Neutrophil (primary cell): Measurements from ENCODE around the gene GCGR.

Experiments used
- H3K27ac ChIP-seq: fragments of 200-600 bp; sonication (generic); 2 replicates; pipeline ENCODE4 v1.5.1; 2016; ENCODE audit warnings: mild to moderate bottlenecking, moderate library complexity
- H3K27me3 ChIP-seq: fragments of 200-600 bp; sonication (generic); 2 replicates; pipeline ENCODE4 v1.6.0; 2016; ENCODE audit warnings: mild to moderate bottlenecking
- H3K36me3 ChIP-seq: fragments of 200-600 bp; sonication (generic); 2 replicates; pipeline ENCODE4 v1.5.1; 2017
- H3K4me1 ChIP-seq, 2 experiments: fragments of 200-600 bp in 1 of 2; sonication (generic) in 1 of 2; 1 replicate in 1 of 2; 2 replicates in 1 of 2; pipeline versions ENCODE4 v1.5.1 to v1.6.1; 2013 to 2016; ENCODE audit warnings: low read depth in 1 of 2, low read length in 1 of 2, mild to moderate bottlenecking in 1 of 2, moderate library complexity in 1 of 2; ENCODE audit not compliant: control insufficient read depth in 1 of 2, insufficient read depth in 1 of 2
- H3K4me3 ChIP-seq, 2 experiments: fragments of 200-600 bp in 1 of 2; sonication (generic) in 1 of 2; 1 replicate in 1 of 2; 2 replicates in 1 of 2; pipeline ENCODE4 v1.5.1; 2013 to 2016; ENCODE audit warnings: low read depth in 1 of 2, low read length in 1 of 2, mild to moderate bottlenecking in 1 of 2, moderate library complexity in 1 of 2
- H3K9me3 ChIP-seq: fragments of 200-600 bp; sonication (generic); 2 replicates; pipeline ENCODE4 v1.5.1; 2016
- TF ChIP-seq, protein P1 (sequence below): fragments of 200-600 bp; sonication (generic); IDR thresholded peaks from 2 replicates; pipeline ENCODE4 v1.5.1; 2016; ENCODE audit warnings: antibody characterized with exemption

The GCGR gene

GRCh38 chr17:81806461-81807209, 2.7 kb downstream of the GCGR start:
- Histone ChIP-seq H3K36me3 (no peaks in the 10 kb centered on the region), H3K27ac (no peak overlapping the region), H3K9me3 (no peaks in the 10 kb centered on the region), H3K4me1 (peaks cover 0 to 8% of the 10 kb centered on the region in 2 experiments), H3K27me3 (peaks cover 100% of the 10 kb centered on the region), H3K4me3 (no peak overlapping the region)
- TF ChIP-seq, protein P1, sequence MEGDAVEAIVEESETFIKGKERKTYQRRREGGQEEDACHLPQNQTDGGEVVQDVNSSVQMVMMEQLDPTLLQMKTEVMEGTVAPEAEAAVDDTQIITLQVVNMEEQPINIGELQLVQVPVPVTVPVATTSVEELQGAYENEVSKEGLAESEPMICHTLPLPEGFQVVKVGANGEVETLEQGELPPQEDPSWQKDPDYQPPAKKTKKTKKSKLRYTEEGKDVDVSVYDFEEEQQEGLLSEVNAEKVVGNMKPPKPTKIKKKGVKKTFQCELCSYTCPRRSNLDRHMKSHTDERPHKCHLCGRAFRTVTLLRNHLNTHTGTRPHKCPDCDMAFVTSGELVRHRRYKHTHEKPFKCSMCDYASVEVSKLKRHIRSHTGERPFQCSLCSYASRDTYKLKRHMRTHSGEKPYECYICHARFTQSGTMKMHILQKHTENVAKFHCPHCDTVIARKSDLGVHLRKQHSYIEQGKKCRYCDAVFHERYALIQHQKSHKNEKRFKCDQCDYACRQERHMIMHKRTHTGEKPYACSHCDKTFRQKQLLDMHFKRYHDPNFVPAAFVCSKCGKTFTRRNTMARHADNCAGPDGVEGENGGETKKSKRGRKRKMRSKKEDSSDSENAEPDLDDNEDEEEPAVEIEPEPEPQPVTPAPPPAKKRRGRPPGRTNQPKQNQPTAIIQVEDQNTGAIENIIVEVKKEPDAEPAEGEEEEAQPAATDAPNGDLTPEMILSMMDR, result no peak

DNA sequence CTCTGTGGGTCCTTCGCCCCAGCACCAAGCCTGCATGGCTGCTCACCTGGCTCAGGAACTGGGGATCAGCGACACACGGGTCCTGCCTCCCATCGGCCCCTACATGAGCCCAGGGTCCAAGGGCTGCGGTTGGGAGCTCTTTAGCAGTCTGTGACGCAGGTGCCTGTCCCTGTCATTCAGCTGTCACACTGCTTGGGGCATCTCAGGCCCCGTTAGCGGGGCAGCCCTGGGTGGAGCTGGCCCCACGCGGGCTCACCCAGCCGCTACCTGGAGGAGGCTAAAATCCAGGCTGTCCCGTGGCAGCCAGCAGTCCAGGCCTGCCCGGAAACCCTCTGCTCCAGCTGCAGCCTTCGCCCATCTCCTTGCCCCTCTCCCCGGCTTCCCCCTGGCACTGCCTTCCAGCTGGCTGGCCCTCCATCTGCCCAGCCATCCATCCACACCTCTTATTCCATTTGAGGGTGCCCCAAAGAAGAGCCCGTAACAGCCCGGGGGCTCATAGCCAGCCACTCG, 3.3 kb downstream of the GCGR start:
- H3K4me3 ChIP-seq, result no peak overlapping the region
- H3K4me1 ChIP-seq, result peaks cover 0 to 8% of the 10 kb centered on the region in 2 experiments
- no peaks in the 10 kb centered on the region for H3K9me3 ChIP-seq
- no peaks in the 10 kb centered on the region for H3K36me3 ChIP-seq
- H3K27ac ChIP-seq, result no peak overlapping the region
- TF ChIP-seq, protein P1, result no peak
- peaks cover 97% of the 10 kb centered on the region for H3K27me3 ChIP-seq

- peaks cover 91% of the 10 kb centered on the region for H3K27me3 ChIP-seq
- no peaks in the 10 kb centered on the region for H3K36me3 ChIP-seq
- H3K27ac ChIP-seq, result no peak overlapping the region
- H3K9me3 ChIP-seq, result no peaks in the 10 kb centered on the region
- TF ChIP-seq, protein P1, result no peak
- no peak overlapping the region for H3K4me3 ChIP-seq
- H3K4me1 ChIP-seq, result peaks cover 0 to 8% of the 10 kb centered on the region in 2 experiments
These were observed 3.9 kb downstream of the GCGR start for GRCh38 chr17:81807839-81808238.

DNA sequence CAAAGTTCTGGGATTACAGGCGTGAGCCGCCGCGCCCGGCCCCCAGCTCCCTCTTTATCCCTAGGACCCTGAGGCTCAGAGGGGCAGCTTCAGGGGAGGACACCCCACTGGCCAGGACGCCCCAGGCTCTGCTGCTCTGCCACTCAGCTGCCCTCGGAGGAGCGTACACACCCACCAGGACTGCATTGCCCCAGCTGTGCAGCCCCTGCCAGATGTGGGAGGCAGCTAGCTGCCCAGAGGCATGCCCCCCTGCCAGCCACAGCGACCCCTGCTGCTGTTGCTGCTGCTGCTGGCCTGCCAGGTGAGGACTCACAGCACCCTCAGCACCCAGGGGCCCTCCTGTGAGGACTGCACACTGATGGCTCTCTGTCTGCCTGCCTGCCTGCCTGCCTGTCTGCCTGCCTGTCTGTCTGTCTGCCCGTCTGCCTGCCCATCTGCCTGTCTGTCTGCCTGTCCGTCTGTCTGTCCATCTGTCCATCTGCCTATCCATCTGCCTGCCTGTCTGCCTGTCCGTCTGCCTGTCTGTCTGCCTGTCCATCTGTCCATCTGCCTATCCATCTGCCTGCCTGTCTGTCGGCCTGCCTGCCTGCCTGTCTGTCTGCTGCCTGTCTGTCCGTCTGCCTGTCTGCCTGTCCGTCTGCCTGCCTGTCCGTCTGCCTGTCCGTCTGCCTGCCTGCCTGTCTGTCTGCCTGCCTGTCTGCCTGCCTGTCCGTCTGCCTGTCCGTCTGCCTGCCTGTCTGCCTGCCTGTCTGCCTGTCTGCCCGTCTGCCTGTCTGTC, 5.0 kb downstream of the GCGR start:
- peaks cover 80% of the 10 kb centered on the region for H3K27me3 ChIP-seq
- no peaks in the 10 kb centered on the region for H3K36me3 ChIP-seq
- TF ChIP-seq, protein P1, result no peak
- H3K4me3 ChIP-seq, result no peak overlapping the region
- no peak overlapping the region for H3K27ac ChIP-seq
- peaks cover 0 to 8% of the 10 kb centered on the region in 2 experiments for H3K4me1 ChIP-seq
- no peaks in the 10 kb centered on the region for H3K9me3 ChIP-seq

GRCh38 chr17:81809556-81809998, 5.6 kb downstream of the GCGR start:
- Histone ChIP-seq H3K36me3 (no peaks in the 10 kb centered on the region), H3K4me3 (no peak overlapping the region), H3K27me3 (peaks cover 74% of the 10 kb centered on the region), H3K27ac (no peak overlapping the region), H3K9me3 (no peaks in the 10 kb centered on the region), H3K4me1 (peaks cover 0 to 2% of the 10 kb centered on the region in 2 experiments)
- TF ChIP-seq, protein P1, result no peak
